T-helper 22 cell (primary cell): ENCODE data around the gene MTA3.
"Not testable (repeated sequence)": the region's sequence is repeated elsewhere in the genome, so short reads cannot be mapped to it uniquely, and the experiment has no call there.

ENCODE experiments used
- DNase-seq: peaks from one replicate; pipeline ENCODE4 v3.0.0-alpha.2; 2020; ENCODE audit warnings: low read depth

Gene MTA3

GRCh38 chr2:42613281-42614064 lies 45.0 kb downstream of the MTA3 start:
- no peak for DNase-seq

GRCh38 chr2:42614838-42615237 lies 46.4 kb downstream of the MTA3 start:
- no peak for DNase-seq

- DNase-seq = no peak
Observed at GRCh38 chr2:42618116-42618515, 49.7 kb downstream of the MTA3 start.

- no peak for DNase-seq
Observed at GRCh38 chr2:42618972-42619371, 50.5 kb downstream of the MTA3 start.

- not testable (repeated sequence) for DNase-seq
Observed at GRCh38 chr2:42621626-42622025, 53.2 kb downstream of the MTA3 start.

GRCh38 chr2:42622943-42623676 lies 54.7 kb downstream of the MTA3 start:
- no peak for DNase-seq

GRCh38 chr2:42624047-42624446 lies 55.6 kb downstream of the MTA3 start:
- DNase-seq = no peak

- DNase-seq = not testable (repeated sequence)
Observed at GRCh38 chr2:42628024-42628423, 59.6 kb downstream of the MTA3 start.

- no peak for DNase-seq
Observed at GRCh38 chr2:42636934-42637333, 68.5 kb downstream of the MTA3 start.

GRCh38 chr2:42638080-42638784 lies 69.8 kb downstream of the MTA3 start:
- DNase-seq = no peak

- no peak for DNase-seq
Observed at GRCh38 chr2:42639340-42640077, 71.1 kb downstream of the MTA3 start.

GRCh38 chr2:42640261-42640660 lies 71.8 kb downstream of the MTA3 start:
- no peak for DNase-seq

GRCh38 chr2:42642371-42642770 lies 73.9 kb downstream of the MTA3 start:
- DNase-seq = not testable (repeated sequence)

- no peak for DNase-seq
Observed at GRCh38 chr2:42645551-42645950, 77.1 kb downstream of the MTA3 start.

GRCh38 chr2:42648796-42649195 lies 80.4 kb downstream of the MTA3 start:
- DNase-seq = no peak

- DNase-seq = no peak
Observed at GRCh38 chr2:42651057-42651456, 82.6 kb downstream of the MTA3 start.

- DNase-seq = no peak
Observed at GRCh38 chr2:42652086-42652485, 83.7 kb downstream of the MTA3 start.

- DNase-seq = no peak
Observed at GRCh38 chr2:42653039-42653438, 84.6 kb downstream of the MTA3 start.

- DNase-seq = no peak
Observed at GRCh38 chr2:42653908-42654445, 85.5 kb downstream of the MTA3 start.

- DNase-seq = no peak
Observed at GRCh38 chr2:42658306-42658705, 89.9 kb downstream of the MTA3 start.

GRCh38 chr2:42659609-42660008 lies 91.2 kb downstream of the MTA3 start:
- DNase-seq = no peak
